Endodermal cell (in vitro differentiated cells): ENCODE measurements around the gene TM2D3. TPM values are rescaled to one million over a fixed set of nuclear protein-coding genes. Genes with fewer than 3 reads are reported as not detected.

Source experiments
- DNase-seq: peaks from one replicate; pipeline ENCODE4 v3.0.0-alpha.2; 2017
- H3K27ac ChIP-seq: 2 replicates; pipeline ENCODE4 v1.5.1; 2013; ENCODE audit warnings: mild to moderate bottlenecking, low read depth, low read length, moderate library complexity
- H3K27me3 ChIP-seq: 2 replicates; pipeline ENCODE4 v1.6.1; 2013; ENCODE audit warnings: mild to moderate bottlenecking, low read length, moderate library complexity; ENCODE audit not compliant: insufficient read depth, control insufficient read depth, poor library complexity, severe bottlenecking
- H3K36me3 ChIP-seq: 2 replicates; pipeline ENCODE4 v1.7.0; 2013; ENCODE audit warnings: mild to moderate bottlenecking, low read length, moderate library complexity; ENCODE audit not compliant: control insufficient read depth, insufficient read depth
- H3K4me1 ChIP-seq: one replicate; pipeline ENCODE4 v1.7.0; 2013; ENCODE audit warnings: low read length; ENCODE audit not compliant: control insufficient read depth, insufficient read depth
- H3K4me3 ChIP-seq: 2 replicates; pipeline ENCODE4 v1.5.1; 2013; ENCODE audit warnings: mild to moderate bottlenecking, low read length, moderate library complexity
- H3K9ac ChIP-seq: 2 replicates; pipeline ENCODE4 v1.6.1; 2013; ENCODE audit warnings: mild to moderate bottlenecking, low read length, moderate library complexity; ENCODE audit not compliant: poor library complexity, severe bottlenecking; ENCODE audit errors: extremely low read depth
- H3K9me3 ChIP-seq: 2 replicates; pipeline ENCODE4 v1.6.1; 2013; ENCODE audit warnings: mild to moderate bottlenecking, low read length, moderate library complexity; ENCODE audit not compliant: control insufficient read depth
- H3K27ac Mint-ChIP-seq: 2 replicates; pipeline ENCODE4 v1.8.0; 2020; ENCODE audit warnings: mixed read lengths
- H3K27me3 Mint-ChIP-seq: 2 replicates; pipeline ENCODE4 v1.8.0; 2021; ENCODE audit warnings: mild to moderate bottlenecking, mixed read lengths; ENCODE audit not compliant: insufficient read depth
- H3K36me3 Mint-ChIP-seq: 2 replicates; pipeline ENCODE4 v1.8.0; 2020; ENCODE audit warnings: low read depth, mixed read lengths
- H3K4me1 Mint-ChIP-seq: 2 replicates; pipeline ENCODE4 v1.8.0; 2020; ENCODE audit warnings: mixed read lengths
- H3K4me3 Mint-ChIP-seq: 2 replicates; pipeline ENCODE4 v1.8.0; 2020; ENCODE audit warnings: mild to moderate bottlenecking, moderate library complexity, mixed read lengths
- H3K9me3 Mint-ChIP-seq: 2 replicates; pipeline ENCODE4 v1.8.0; 2020; ENCODE audit warnings: mild to moderate bottlenecking, mixed read lengths
- WGBS, 2 experiments: methylation state at CpG; one replicate each; pipeline versions ENCODE4 v1.1.5 to v1.1.7; 2013; ENCODE audit warnings: missing lambda C conversion rate in 2 of 2, mixed read lengths in 1 of 2; ENCODE audit not compliant: insufficient coverage in 1 of 2, insufficient read length in 1 of 2; 5-methylcytosine and 5-hydroxymethylcytosine counted together
- total RNA-seq, 2 donors: library from RNA; stranded (reverse); fragmentation: NEBNext Ultra II Directional in 1 of 2; extraction: Animal tissue kit (Norgen Biotek cat#: 25700) in 1 of 2; gene quantifications; 2 replicates in 1 of 2; 3 replicates in 1 of 2; pipeline ENCODE4 v1.2.1, GENCODE V29; 2021
- TF ChIP-seq, protein P1 (sequence below): fragments of 200-600 bp; sonication (generic); conservative IDR thresholded peaks from 2 replicates; pipeline ENCODE4 v1.5.0; 2021; ENCODE audit warnings: antibody characterized with exemption, mild to moderate bottlenecking

TM2D3 gene
- total RNA-seq, 2 donors from 2014 or later, result 33.4 to 34.0 TPM

DNA sequence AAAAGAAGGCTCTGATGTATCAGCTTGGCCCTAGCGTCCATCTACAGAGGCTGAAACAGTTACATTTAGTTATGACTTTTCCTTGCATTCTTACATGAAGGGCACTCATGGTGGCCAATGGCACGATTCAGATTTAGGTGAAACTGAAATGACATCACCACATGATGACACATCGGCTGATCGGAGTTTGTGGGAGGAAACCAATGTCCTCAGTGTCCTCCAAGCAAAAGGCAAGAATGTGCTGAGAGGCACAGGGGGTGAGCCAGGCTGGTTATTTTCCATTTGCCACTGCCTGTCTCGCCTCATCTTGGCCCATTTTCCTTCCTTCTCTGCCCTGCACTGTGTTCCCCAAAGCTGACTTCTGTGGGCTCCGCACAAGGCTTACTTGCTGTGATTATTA lies 37.7 kb upstream of the TM2D3 start:
- Histone ChIP-seq H3K27ac (no peak overlapping the region), H3K4me1 (no peaks in the 10 kb centered on the region), H3K9me3 (no peaks in the 10 kb centered on the region), H3K4me3 (no peak overlapping the region), H3K27me3 (no peaks in the 10 kb centered on the region), H3K9ac (no peak overlapping the region), H3K36me3 (peaks cover 11% of the 10 kb centered on the region)
- H3K4me1 Mint-ChIP-seq, result no peaks in the 10 kb centered on the region
- H3K4me3 Mint-ChIP-seq, result no peak overlapping the region
- 92 to 94% methylated on average over 4 to 5 of the region's 6 CpGs for WGBS, 2 experiments
- no peak for DNase-seq
- no peaks in the 10 kb centered on the region for H3K27me3 Mint-ChIP-seq
- TF ChIP-seq, protein P1, sequence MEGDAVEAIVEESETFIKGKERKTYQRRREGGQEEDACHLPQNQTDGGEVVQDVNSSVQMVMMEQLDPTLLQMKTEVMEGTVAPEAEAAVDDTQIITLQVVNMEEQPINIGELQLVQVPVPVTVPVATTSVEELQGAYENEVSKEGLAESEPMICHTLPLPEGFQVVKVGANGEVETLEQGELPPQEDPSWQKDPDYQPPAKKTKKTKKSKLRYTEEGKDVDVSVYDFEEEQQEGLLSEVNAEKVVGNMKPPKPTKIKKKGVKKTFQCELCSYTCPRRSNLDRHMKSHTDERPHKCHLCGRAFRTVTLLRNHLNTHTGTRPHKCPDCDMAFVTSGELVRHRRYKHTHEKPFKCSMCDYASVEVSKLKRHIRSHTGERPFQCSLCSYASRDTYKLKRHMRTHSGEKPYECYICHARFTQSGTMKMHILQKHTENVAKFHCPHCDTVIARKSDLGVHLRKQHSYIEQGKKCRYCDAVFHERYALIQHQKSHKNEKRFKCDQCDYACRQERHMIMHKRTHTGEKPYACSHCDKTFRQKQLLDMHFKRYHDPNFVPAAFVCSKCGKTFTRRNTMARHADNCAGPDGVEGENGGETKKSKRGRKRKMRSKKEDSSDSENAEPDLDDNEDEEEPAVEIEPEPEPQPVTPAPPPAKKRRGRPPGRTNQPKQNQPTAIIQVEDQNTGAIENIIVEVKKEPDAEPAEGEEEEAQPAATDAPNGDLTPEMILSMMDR, result no peak
- peaks cover 22% of the 10 kb centered on the region for H3K36me3 Mint-ChIP-seq
- H3K27ac Mint-ChIP-seq, result no peak overlapping the region
- H3K9me3 Mint-ChIP-seq, result no peaks in the 10 kb centered on the region

DNA sequence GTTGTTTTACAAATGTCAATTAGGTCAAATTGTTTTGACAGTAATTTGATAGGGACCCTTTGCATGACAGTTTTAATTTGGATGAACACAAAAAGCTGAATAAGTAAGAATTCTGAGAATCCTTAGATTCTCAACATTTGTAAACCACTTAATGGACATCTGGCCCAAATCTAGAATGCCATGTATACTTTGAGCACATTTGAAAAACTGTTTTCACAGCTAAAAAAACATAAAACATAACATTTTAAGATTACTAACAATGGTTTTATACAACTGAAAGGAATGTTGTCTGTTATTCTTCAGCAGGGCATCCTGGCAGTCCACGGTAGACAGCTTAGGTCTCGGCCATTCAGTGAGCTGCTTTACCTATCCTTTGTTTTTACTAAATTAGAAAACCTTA lies 34.5 kb upstream of the TM2D3 start:
- Histone ChIP-seq H3K27me3 (no peaks in the 10 kb centered on the region), H3K9me3 (no peaks in the 10 kb centered on the region), H3K4me1 (no peaks in the 10 kb centered on the region), H3K27ac (no peak overlapping the region), H3K36me3 (peaks cover 11% of the 10 kb centered on the region), H3K4me3 (no peak overlapping the region), H3K9ac (no peak overlapping the region)
- H3K27me3 Mint-ChIP-seq, result no peaks in the 10 kb centered on the region
- peaks cover 23% of the 10 kb centered on the region for H3K36me3 Mint-ChIP-seq
- no peaks in the 10 kb centered on the region for H3K9me3 Mint-ChIP-seq
- TF ChIP-seq, protein P1, result no peak
- no peaks in the 10 kb centered on the region for H3K4me1 Mint-ChIP-seq
- no peak overlapping the region for H3K27ac Mint-ChIP-seq
- 97 to 100% methylated on average over 1 to 2 of the region's 2 CpGs for WGBS, 2 experiments
- H3K4me3 Mint-ChIP-seq, result no peak overlapping the region
- no peak for DNase-seq

DNA sequence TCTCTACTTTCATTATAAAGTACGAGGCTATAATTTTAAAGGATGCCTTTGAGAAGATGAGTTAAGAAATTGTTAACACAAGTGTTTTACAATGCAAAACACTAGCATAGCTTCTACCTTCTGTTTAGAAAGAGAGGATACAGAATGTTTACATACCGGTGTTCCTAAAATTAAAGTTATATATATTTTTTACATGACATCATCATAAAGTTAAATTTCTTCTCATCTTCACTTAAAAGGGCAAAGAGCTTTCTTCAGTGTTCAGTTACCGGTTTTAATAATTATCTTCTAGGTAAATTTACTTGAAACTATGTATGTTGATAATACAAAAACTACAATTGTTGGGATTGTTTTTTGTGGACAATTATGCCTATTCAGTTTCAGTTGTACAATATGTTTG lies 32.7 kb upstream of the TM2D3 start:
- Histone ChIP-seq H3K36me3 (peaks cover 10% of the 10 kb centered on the region), H3K4me1 (no peaks in the 10 kb centered on the region), H3K4me3 (no peak overlapping the region), H3K27me3 (no peaks in the 10 kb centered on the region), H3K9ac (no peak overlapping the region), H3K27ac (no peak overlapping the region), H3K9me3 (no peaks in the 10 kb centered on the region)
- no peaks in the 10 kb centered on the region for H3K27me3 Mint-ChIP-seq
- peaks cover 20% of the 10 kb centered on the region for H3K36me3 Mint-ChIP-seq
- H3K4me1 Mint-ChIP-seq, result no peaks in the 10 kb centered on the region
- no CpG with 5 or more reads among the region's 3 CpGs for WGBS, 2 experiments
- H3K27ac Mint-ChIP-seq, result no peak overlapping the region
- no peak overlapping the region for H3K4me3 Mint-ChIP-seq
- TF ChIP-seq, protein P1, result no peak
- H3K9me3 Mint-ChIP-seq, result no peaks in the 10 kb centered on the region
- DNase-seq, result no peak
